GOT3 (cell line): ENCODE data around the gene CACNA1H.
"Not testable (repeated sequence)": the region's sequence is repeated elsewhere in the genome, so short reads cannot be mapped to it uniquely, and the experiment has no call there.

Experiments used
- DNase-seq: peaks from one replicate; lab custom pipeline; 2025; ENCODE audit warnings: mixed read lengths; lab: John Stamatoyannopoulos, UW

The CACNA1H gene

GRCh38 chr16:1255276-1256122, 102.6 kb downstream of the CACNA1H start, which contains the start of gene TPSD1:
TSS of gene TPSD1 (plus strand) at chr16:1256069. CDS start at chr16:1256281, 212 bp downstream.
- not testable (repeated sequence) for DNase-seq

DNA sequence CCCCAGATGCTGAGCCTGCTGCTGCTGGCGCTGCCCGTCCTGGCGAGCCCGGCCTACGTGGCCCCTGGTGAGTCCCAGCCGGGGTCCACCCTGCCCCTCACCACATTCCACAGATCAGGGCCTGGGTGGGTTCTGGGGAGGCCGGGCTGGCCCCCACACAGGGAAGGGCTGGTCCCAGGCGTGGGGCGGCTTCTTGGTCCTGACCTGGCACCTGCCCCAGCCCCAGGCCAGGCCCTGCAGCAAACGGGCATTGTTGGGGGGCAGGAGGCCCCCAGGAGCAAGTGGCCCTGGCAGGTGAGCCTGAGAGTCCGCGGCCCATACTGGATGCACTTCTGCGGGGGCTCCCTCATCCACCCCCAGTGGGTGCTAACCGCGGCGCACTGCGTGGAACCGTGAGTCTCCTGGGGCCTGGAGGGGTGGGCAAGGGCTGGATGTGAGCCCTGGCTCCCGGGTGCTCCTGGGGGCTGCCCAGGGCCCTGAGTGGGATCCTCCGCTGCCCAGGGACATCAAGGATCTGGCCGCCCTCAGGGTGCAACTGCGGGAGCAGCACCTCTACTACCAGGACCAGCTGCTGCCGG, 103.5 kb downstream of the CACNA1H start:
- not testable (repeated sequence) for DNase-seq

- DNase-seq = no peak
Observed at GRCh38 chr16:1256874-1257322, 104.0 kb downstream of the CACNA1H start.

GRCh38 chr16:1257561-1258224, 104.8 kb downstream of the CACNA1H start:
- no peak for DNase-seq

DNA sequence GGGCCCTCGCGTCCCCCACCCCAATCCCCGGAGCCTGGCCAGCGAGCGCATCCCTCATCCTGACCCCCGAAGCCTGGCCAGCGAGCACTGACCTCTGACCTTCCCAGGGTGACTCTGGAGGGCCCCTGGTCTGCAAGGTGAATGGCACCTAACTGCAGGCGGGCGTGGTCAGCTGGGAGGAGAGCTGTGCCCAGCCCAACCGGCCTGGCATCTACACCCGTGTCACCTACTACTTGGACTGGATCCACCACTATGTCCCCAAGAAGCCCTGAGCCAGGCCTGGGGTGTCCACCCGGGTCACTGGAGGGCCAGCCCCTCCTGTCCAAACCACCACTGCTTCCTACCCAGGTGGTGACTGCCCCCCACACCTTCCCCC, 105.3 kb downstream of the CACNA1H start:
- DNase-seq = no peak

- no peak for DNase-seq
Observed at GRCh38 chr16:1258906-1259759, 106.2 kb downstream of the CACNA1H start.

- no peak for DNase-seq
Observed at GRCh38 chr16:1259760-1260068, 106.8 kb downstream of the CACNA1H start.

- no peak for DNase-seq
Observed at GRCh38 chr16:1260101-1260680, 107.3 kb downstream of the CACNA1H start.

DNA sequence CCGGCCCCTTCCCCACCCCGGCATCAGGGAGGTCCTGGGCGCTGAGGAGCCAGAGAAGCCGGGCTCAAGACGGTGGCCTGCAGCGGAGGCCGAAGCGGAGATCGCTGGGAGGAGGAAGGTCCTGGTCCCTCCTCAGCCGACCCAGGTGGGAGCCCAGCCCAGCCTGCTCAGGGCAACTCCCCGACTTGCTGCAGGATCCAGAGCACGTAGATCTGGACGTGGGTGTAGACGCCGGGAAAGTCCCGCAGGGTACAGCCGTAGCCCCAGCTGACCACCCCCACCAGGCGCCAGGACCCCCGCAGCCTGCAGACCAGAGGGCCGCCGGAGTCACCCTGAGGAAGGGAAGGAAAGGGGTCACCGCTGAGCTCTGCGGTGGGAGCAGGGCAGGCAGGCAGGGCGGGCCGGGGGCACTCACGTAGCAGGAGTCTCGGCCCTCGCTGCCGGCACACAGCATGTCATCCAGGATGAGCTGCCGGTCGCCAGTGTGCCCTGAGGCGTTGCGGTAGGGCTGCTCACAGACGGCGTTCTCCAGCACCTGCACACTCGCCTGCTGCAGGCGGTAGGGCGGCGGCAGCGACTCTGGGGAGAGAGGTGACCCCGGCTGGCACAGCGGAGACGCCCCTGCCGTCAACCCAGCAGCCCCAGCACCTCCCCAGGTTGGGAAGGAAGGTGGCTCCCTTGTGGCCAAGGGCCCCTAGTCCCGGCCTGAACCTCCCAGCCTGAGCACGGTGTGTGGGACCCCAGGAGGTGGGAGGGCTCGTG, 108.4 kb downstream of the CACNA1H start:
- no peak for DNase-seq

GRCh38 chr16:1262210-1262845, 109.4 kb downstream of the CACNA1H start:
- no peak for DNase-seq

DNA sequence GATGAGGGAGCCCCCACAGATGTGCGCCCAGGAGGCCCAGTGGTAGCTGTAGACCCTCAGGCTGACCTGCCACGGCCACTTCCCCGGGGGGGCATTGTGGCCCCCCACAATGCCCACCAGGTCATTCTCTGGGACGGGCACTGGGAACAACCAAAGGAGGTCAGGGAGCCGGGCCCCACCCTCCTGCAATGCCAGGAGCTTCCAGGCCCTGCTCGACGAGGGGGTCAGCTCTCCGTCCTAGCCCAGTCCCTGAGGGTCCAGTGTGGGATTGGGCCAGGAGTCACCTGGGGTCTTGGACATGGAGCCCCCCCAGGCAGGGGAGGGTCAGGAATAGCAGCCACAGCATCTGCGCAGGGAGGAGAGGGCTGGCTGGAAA, 109.9 kb downstream of the CACNA1H start:
- no peak for DNase-seq

GRCh38 chr16:1263591-1264344, 110.9 kb downstream of the CACNA1H start:
- no peak for DNase-seq

DNA sequence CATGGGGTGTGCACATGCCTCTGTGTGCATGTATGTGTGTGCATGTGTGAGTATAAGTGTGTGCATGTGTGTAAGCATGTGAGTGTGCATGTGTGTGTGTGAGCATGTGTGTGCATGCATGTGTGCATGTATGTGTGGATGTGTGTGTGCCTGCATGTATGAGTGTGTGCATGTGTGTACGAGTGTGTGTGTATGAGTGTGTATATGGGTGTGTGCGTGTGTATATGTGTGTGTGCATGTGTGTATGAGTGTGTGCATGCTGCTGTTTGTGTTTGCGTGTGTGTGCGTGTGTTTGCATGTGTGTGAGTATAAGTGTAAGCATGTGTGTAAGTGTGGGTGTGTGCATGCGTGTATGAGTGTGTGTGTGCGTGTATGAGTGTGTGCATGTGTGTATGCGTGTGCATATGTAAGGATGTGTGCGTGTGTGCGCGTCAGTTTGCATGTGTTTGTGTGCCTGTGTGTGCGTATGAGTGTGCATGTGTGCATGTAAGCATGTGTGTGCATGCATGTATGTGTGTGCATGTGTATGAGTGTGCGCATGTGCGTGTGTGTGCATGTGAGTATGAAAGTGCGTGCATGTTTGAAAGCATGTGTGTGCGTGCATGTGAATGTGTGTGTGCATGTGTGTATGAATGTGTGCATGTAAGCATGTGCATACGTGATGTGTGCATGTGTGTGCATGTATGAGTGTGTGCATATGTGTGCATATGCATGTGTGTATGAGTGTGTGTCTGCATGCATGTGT, 111.6 kb downstream of the CACNA1H start:
- no peak for DNase-seq

- DNase-seq = no peak
Observed at GRCh38 chr16:1265090-1265630, 112.3 kb downstream of the CACNA1H start.

- no peak for DNase-seq
Observed at GRCh38 chr16:1265826-1266225, 112.9 kb downstream of the CACNA1H start.

DNA sequence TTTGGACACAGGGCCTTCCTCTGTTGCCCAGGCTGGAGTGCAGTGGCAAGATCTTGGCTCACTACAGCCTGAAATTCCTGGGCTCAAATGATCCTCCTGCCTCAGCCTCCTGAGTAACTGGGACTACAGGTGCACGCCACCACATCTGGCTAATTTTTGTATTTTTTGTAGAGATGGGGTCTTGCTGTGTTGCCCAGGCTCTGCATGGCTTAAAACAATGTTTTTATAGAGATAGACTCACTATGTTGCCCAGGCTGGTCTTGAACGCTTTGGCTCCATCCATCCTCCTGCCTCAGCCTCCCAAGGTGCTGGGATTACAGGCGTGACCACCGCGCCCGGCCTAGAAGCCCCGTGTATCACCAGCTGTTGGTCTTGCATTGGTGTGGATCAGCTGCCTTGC, 116.5 kb downstream of the CACNA1H start:
- DNase-seq = not testable (repeated sequence)

DNA sequence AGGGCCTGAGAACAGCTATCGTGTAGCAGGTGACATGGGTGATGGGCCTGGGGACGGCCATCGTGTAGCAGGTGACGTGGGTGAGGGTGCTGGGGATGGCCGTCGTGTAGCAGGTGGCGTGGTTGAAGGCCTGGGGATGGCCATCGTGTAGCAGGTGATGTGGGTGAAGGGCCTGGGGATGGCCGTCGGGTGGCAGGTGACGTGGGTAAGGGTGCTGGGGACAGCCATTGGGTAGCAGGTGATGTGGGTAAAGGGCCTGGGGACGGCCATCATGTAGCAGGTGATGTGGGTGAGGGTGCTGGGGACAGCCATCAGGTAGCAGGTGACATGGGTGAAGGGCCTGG, 118.4 kb downstream of the CACNA1H start:
- no peak for DNase-seq
